ENCODE results near the gene MRPL58.

DNA sequence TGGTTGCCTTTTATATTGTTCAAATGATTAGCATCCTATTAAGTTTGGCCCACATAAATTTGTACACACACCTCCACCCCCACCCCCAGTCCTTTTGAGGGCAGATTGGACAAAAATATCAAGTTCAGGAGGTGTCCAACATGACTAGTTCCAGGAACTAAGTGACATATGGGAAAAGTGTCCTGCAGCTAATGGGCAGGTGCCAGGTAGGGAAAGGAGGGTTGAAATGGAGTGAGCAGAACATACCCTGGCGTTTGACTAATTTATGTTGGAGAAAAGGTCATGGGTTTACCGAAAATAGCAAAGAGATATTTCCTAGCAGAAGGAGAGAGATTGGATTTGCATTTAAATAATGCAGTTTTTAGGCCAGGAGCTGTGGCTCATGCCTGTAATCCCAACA is 39.5 kb downstream of the MRPL58 start:
- TF ChIP-seq, protein P1, sequence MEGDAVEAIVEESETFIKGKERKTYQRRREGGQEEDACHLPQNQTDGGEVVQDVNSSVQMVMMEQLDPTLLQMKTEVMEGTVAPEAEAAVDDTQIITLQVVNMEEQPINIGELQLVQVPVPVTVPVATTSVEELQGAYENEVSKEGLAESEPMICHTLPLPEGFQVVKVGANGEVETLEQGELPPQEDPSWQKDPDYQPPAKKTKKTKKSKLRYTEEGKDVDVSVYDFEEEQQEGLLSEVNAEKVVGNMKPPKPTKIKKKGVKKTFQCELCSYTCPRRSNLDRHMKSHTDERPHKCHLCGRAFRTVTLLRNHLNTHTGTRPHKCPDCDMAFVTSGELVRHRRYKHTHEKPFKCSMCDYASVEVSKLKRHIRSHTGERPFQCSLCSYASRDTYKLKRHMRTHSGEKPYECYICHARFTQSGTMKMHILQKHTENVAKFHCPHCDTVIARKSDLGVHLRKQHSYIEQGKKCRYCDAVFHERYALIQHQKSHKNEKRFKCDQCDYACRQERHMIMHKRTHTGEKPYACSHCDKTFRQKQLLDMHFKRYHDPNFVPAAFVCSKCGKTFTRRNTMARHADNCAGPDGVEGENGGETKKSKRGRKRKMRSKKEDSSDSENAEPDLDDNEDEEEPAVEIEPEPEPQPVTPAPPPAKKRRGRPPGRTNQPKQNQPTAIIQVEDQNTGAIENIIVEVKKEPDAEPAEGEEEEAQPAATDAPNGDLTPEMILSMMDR (optimal IDR thresholded peaks at IDR 0.05 in 1 of 3, IDR thresholded peaks at IDR 0.05 in 1 of 3, conservative IDR thresholded peaks at IDR 0.05 in 1 of 3; ENCODE audit: extremely low read depth in 1 of 3, insufficient read depth in 2 of 3, low read length in 3 of 3) = no peak
- no peak for TF ChIP-seq EZH2 (IDR thresholded peaks at IDR 0.05; ENCODE audit: low read length)

All from keratinocyte (primary cell).